HG02981 (cell line): ENCODE measurements around the gene KCNH4.
"Not testable (repeated sequence)": the region's sequence is repeated elsewhere in the genome, so short reads cannot be mapped to it uniquely, and the experiment has no call there.

ENCODE experiments used
- ATAC-seq: cut with Tn5 transposase; IDR thresholded peaks from one replicate; pipeline ENCODE4 v1.9.1; 2021; ENCODE audit warnings: mild to moderate bottlenecking, moderate library complexity; ENCODE audit not compliant: unreplicated experiment

Gene KCNH4

GRCh38 chr17:42197564-42198156 lies 16.7 kb upstream of the KCNH4 start:
- no peak for ATAC-seq

DNA sequence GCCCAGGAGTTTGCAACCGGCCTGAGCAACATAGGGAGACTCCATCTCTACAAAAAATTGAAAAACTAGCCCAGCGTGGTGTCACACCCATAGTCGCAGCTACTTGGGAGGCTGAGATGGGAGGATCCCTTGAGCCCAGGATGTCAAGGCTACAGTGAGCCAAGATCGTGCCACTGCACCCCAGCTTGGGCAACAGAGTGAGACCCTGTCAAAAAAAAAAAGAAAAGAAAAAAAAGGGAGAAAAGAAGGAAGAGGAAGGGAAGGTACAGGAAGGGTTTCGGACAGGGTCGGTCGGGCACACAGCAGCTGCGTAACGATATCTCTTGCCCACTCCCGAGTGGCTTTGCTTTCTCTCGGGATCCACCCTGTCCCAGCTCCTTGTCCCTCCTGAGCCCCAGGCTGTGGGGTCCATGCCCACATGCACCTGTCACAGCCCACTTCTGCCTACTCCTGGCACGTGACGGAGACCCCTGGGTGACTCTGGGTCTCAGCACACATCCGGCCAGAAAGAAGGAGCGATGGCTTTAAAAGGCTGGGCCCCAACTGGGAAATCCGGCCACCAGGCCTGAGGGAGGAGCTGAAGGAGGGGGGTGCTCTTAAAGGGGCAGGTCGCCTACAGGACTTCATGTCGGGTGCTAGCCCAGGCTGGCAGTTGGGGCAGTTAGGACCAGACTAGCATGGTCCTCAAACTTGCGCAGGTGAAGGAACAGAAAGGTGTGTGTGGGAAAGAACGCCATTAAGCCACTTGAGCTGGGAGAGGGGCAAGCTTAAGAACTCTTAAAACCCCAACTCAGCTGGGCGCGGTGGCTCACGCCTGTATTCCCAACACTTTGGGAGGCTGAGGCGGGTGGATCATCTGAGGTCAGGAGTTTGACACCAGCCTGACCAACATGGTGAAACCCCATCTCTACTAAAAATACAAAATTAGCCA lies 13.3 kb upstream of the KCNH4 start, which contains the start of gene GHDC:
TSS of gene GHDC (minus strand) at position 526 of the 931 bp plus-strand sequence. CDS start 913 bp downstream, outside the sequence.
- ATAC-seq, result peak; percentile 86

GRCh38 chr17:42193216-42193968 lies 12.4 kb upstream of the KCNH4 start:
- no peak for ATAC-seq

DNA sequence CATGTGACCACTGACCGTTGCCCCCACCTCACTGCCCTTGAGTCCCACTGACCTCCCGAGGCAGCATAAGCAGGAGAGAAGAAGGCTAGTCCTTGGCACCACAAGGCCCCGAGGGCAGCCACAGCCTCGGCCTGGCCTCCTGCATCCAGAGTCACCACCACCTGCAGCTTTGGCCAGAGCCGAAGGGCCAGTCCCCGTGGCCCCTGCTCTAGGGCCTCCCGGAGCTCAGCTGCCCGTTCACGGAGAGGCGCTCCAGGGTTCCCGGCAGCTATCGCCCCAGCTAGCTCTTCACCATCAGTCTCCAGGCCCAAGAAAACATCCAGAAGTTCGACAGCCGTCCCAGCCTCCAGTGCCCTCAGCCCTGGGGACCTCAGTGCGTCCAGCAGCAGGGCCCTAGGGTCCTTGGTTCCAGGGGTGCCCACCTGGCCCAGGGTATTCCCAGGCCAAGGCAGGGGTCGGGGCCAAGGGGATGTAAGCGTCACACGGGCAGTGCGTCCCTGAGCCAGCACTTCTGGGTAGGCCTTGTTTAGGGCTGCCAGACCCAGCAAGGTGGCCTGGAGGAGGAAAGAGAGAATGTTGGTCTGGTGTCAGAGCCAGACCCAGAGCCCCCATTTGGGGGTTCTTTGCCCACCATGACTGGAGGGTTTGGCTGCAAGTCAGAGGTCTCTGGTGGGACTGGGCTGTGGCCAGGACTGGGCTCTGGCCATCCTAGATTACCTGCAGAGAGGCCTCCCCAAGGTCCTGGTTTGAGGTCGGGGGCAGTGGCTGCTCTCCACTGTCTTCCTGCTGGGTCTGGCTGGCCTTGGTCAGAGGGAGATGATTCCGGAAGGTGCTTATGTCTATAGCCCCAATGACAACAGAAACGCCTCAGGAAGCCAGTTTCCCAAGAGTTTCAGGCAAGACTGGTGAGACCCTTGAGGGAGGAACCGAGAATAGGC lies 11.5 kb upstream of the KCNH4 start:
- ATAC-seq, result no peak

DNA sequence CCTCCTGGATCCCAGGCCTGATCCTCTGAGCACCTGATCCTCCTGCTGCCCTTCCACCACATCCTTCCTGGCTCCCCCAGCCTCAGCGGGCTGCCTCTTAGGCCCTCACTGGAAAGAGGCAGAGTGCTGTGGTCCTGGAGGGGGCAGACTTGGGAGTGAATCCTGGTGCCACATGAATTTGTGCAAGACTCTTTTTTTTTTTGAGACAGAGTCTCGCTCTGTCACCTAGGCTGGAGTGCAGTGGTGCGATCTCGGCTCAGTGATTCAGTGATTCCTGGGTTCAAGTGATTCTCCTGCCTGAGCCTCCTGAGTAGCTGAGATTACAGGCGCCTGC lies 10.3 kb upstream of the KCNH4 start:
- ATAC-seq, result no peak

- no peak for ATAC-seq
Measured at GRCh38 chr17:42190491-42191274, 9.7 kb upstream of the KCNH4 start.

DNA sequence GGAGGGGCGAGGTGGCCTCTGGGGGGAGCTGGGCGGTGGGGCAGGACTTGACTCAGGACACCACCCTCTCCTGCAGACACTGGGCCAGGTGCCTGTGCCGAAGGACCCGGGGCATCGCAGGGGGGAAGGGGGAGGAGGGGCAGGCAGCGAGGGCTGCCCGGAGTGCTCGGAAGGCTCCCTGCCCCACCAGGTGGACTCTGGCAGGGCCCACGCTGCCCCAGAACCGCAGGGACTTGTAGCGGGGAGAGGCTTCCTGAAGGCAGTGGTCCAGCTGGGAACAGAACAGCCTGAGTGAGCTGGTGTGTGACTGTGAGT lies 8.7 kb upstream of the KCNH4 start:
- no peak for ATAC-seq

- ATAC-seq, result no peak
Measured at GRCh38 chr17:42188749-42189650, 8.1 kb upstream of the KCNH4 start.

DNA sequence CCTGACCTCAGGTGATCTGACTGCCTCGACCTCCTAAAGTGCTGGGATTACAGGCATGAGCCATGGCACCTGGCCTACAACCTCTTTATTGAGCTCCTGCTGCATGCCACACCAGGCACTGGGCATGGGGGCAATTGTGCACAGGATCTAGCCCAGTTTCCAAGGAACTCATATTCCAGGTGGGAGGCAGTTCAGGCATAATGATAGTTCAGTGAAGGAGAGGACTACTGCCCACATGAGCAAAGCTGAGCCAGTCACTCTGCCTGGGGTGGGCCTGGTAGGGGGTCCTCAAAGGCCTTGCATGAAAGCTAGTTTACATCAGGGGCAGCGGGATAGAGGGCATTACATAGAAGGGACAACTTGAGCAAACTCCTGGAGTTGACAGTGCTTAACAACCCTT lies 6.9 kb upstream of the KCNH4 start:
- ATAC-seq, result no peak

DNA sequence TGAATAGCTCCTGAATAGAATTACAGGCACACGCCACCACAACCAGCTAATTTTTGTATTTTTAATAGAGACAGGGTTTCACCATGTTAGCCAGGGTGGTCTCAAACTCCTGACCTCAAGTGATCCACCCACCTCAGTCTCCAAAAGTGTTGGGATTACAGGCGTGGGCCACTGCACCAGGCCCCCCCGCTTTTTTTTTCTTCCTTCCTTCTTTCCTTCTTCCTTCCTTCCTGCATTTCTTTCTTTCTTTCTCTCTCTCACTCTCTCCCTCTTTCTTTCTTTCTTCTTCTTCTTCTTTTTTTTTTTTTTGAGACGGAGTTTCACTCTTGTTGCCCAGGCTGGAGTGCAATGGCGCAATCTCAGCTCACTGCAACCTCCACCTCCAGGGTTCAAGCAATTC lies 5.2 kb upstream of the KCNH4 start:
- ATAC-seq, result not testable (repeated sequence)

GRCh38 chr17:42185621-42185930 lies 4.6 kb upstream of the KCNH4 start:
- ATAC-seq, result no peak

DNA sequence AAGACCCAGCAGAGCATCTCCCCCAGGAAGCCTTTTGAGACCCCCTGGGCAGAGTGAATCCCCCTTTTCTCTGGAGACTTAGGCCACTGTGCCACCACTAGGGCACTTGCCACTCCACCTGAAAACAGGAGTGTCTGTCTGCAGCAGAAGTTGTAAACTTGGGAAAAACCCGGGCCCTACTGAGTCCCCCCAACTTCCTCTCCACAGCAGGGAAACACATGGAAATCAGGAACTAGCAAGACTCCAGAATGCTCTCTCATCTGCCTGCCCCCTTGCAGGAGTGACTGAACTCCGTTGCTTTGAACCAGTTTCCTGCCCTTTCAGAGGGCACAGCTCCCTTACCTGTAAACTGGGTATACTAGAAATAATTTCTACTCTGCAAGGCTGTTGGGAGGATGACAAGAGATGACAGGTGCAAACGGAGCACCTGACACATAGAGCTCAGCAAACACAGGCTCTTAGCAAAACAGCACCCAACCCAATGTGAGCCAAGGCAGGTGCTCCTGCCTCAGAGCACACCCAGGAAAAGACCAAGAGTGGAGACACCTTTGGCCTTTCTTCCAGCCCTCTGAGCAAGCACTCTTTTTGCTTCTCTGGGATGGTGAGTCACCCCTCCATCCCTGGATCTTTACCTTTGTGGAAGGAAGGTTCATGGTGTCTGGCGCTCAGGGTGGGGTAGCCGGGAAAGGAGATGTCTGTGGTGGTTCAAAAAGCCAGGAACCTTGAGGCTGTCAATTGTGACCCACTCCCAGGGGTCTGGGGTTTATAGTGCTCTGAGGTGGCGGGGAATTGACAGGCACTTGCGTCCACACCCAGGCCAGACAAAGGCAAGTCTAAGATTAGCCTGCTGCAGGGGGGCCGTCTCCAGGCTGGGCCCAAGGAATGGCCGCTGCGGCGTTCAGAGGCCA lies 4.0 kb upstream of the KCNH4 start, which contains the start of gene HCRT:
TSS of gene HCRT (minus strand) at position 740 of the 908 bp plus-strand sequence. CDS start at position 653, 87 bp downstream.
- no peak for ATAC-seq

GRCh38 chr17:42183741-42184711 lies 3.1 kb upstream of the KCNH4 start:
- peak; percentile 55 for ATAC-seq

- no peak for ATAC-seq
Measured at GRCh38 chr17:42182927-42183734, 2.2 kb upstream of the KCNH4 start.

GRCh38 chr17:42181851-42182207 lies 887 bp upstream of the KCNH4 start:
- ATAC-seq, result no peak

DNA sequence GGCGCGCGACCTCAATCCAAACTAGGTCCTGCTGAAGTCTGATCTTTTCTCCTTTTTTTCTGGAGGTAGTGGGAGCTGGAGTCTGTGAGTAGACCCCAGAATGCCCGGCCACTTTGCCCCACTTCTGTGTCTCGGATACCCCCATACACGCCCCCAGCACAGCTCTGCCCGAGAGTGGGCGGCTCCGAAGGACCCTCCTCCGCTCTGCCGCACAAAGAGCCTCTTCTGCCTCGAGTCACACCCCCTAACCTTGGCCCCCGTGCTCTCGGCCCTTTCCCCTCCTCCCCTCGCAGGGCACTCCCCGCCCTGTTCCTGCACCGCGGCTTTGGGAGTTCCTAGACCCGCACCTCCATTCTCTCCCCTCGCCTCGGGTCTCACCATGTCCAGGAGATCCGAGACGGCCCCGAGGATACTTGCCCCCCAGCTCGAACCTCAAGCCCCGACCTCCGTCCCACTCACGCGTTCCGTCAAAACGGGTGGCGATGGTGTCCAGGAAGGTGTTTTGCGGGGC lies 476 bp downstream of the KCNH4 start:
- no peak for ATAC-seq
